HepG2 (cell line): ENCODE measurements around the gene U2SURP.

Experiments
- CEBPG ChIP-seq: IDR thresholded peaks from 2 replicates; pipeline ENCODE4 v1.6.1; 2016
- CHCHD3 ChIP-seq: sonication (generic); formaldehyde crosslinking; IDR thresholded peaks from 2 replicates; pipeline ENCODE4 v1.8.0; 2022; ENCODE audit warnings: mild to moderate bottlenecking, missing genetic modification reagents, moderate library complexity
- CTCF ChIP-seq: sonication (generic); formaldehyde crosslinking; IDR thresholded peaks from 2 replicates; pipeline ENCODE4 v1.5.0; 2020; ENCODE audit warnings: mild to moderate bottlenecking, missing genetic modification reagents, moderate library complexity
- HDAC2 ChIP-seq: sonication (generic); formaldehyde crosslinking; IDR thresholded peaks from 2 replicates; pipeline ENCODE4 v1.4.0; 2020; ENCODE audit warnings: missing genetic modification reagents
- HNRNPUL1 ChIP-seq: fragments of 200-400 bp; formaldehyde crosslinking; IDR thresholded peaks from 2 replicates; pipeline ENCODE4 v1.6.1; 2017; ENCODE audit warnings: low read depth, mild to moderate bottlenecking, low read length, moderate library complexity
- POLR2A ChIP-seq, 2 experiments: IDR thresholded peaks; 2 replicates each; pipeline ENCODE4 v1.6.1; 2011; ENCODE audit warnings: low read depth in 2 of 2, low read length in 2 of 2, mild to moderate bottlenecking in 1 of 2, moderate library complexity in 1 of 2; ENCODE audit not compliant: insufficient read depth in 1 of 2
- POLR2AphosphoS5 ChIP-seq: IDR thresholded peaks from 2 replicates; pipeline ENCODE4 v1.6.1; 2012; ENCODE audit warnings: low read depth, low read length
- ZNF589 ChIP-seq: sonication (generic); formaldehyde crosslinking; conservative IDR thresholded peaks from 2 replicates; pipeline ENCODE4 v1.8.0; 2022; ENCODE audit warnings: mild to moderate bottlenecking, moderate library complexity, missing genetic modification reagents
- ZNF7 ChIP-seq: IDR thresholded peaks from 2 replicates; pipeline ENCODE4 v1.6.1; 2016; ENCODE audit warnings: missing biosample characterization, missing genetic modification reagents
- ZNF775 ChIP-seq: sonication (generic); formaldehyde crosslinking; IDR thresholded peaks from 2 replicates; pipeline ENCODE4 v1.4.0; 2020; ENCODE audit warnings: missing genetic modification reagents, mild to moderate bottlenecking, moderate library complexity, borderline replicate concordance
- ZNF883 ChIP-seq: sonication (generic); formaldehyde crosslinking; IDR thresholded peaks from 2 replicates; pipeline ENCODE4 v1.5.1; 2020; ENCODE audit warnings: mild to moderate bottlenecking, missing genetic modification reagents; ENCODE audit errors: not compliant biosample characterization

GRCh38 chr3:143063018-143063417, 61.6 kb downstream of the U2SURP start:
- TF ChIP-seq ZNF775 (CRISPR knock-in tag) = no peak
- no peak for TF ChIP-seq CTCF (CRISPR knock-in tag)
- TF ChIP-seq ZNF7 (CRISPR knock-in tag) = no peak
- TF ChIP-seq ZNF883 = no peak
- TF ChIP-seq HDAC2 (CRISPR knock-in tag) = no peak
- no peak for TF ChIP-seq CHCHD3 (CRISPR knock-in tag)
- no peak for TF ChIP-seq HNRNPUL1
- TF ChIP-seq POLR2A (IDR thresholded peaks at IDR 0.05; ENCODE audit: insufficient read depth in 1 of 2, low read depth in 2 of 2, low read length in 2 of 2) = no peak
- no peak for TF ChIP-seq POLR2AphosphoS5
- TF ChIP-seq ZNF589 (CRISPR knock-in tag) = no peak
- TF ChIP-seq CEBPG (CRISPR knock-in tag) = no peak
